ENCODE measurements around the gene MOG. TPM values are rescaled to one million over a fixed set of nuclear protein-coding genes. Genes with fewer than 3 reads are reported as not detected.

MOG gene
- polyA plus RNA-seq, 4 donors, result 0.06 TPM; not detected in 3

GRCh38 chr6:29673161-29673560 lies 16.3 kb downstream of the MOG start:
- no peak for DNase-seq (ENCODE audit: low read depth in 4 of 4, low spot score in 3 of 4)

- DNase-seq (ENCODE audit: low read depth in 4 of 4, low spot score in 3 of 4), result no peak
Observed at GRCh38 chr6:29674008-29674407, 17.1 kb downstream of the MOG start.

- DNase-seq (ENCODE audit: low read depth in 4 of 4, low spot score in 3 of 4), result no peak
Observed at GRCh38 chr6:29675561-29675960, 18.7 kb downstream of the MOG start.

GRCh38 chr6:29676981-29677601 lies 20.2 kb downstream of the MOG start:
- DNase-seq (ENCODE audit: low read depth in 4 of 4, low spot score in 3 of 4), result no peak

- DNase-seq (ENCODE audit: low read depth in 4 of 4, low spot score in 3 of 4), result no peak
Observed at GRCh38 chr6:29678114-29678513, 21.2 kb downstream of the MOG start.

GRCh38 chr6:29679962-29680361 lies 23.1 kb downstream of the MOG start:
- no peak for DNase-seq (ENCODE audit: low read depth in 4 of 4, low spot score in 3 of 4)

GRCh38 chr6:29680416-29680815 lies 23.5 kb downstream of the MOG start:
- DNase-seq (ENCODE audit: low read depth in 4 of 4, low spot score in 3 of 4), result no peak

GRCh38 chr6:29680904-29681303 lies 24.0 kb downstream of the MOG start, which contains the start of gene ZFP57:
Gene ZFP57 (minus strand): TSS chr6:29681152. CDS start chr6:29677003, 4,149 bp downstream.
- DNase-seq (ENCODE audit: low read depth in 4 of 4, low spot score in 3 of 4), result no peak

GRCh38 chr6:29681811-29682210 lies 24.9 kb downstream of the MOG start:
- no peak for DNase-seq (ENCODE audit: low read depth in 4 of 4, low spot score in 3 of 4)

GRCh38 chr6:29685718-29686326 lies 28.9 kb downstream of the MOG start:
- DNase-seq (ENCODE audit: low read depth in 4 of 4, low spot score in 3 of 4), result no peak

- no peak for DNase-seq (ENCODE audit: low read depth in 4 of 4, low spot score in 3 of 4)
Observed at GRCh38 chr6:29694637-29695036, 37.7 kb downstream of the MOG start.

GRCh38 chr6:29696147-29697125 lies 39.5 kb downstream of the MOG start:
- DNase-seq (ENCODE audit: low read depth in 4 of 4, low spot score in 3 of 4), result no peak

GRCh38 chr6:29702519-29703103 lies 45.7 kb downstream of the MOG start:
- no peak for DNase-seq (ENCODE audit: low read depth in 4 of 4, low spot score in 3 of 4)

GRCh38 chr6:29705389-29706231 lies 48.7 kb downstream of the MOG start:
- peak in 2 of 4 donors; percentile 18 to 20 for DNase-seq (ENCODE audit: low read depth in 4 of 4, low spot score in 3 of 4)

- DNase-seq (ENCODE audit: low read depth in 4 of 4, low spot score in 3 of 4), result no peak
Observed at GRCh38 chr6:29708432-29709179, 51.7 kb downstream of the MOG start.

- DNase-seq (ENCODE audit: low read depth in 4 of 4, low spot score in 3 of 4), result no peak
Observed at GRCh38 chr6:29709188-29709587, 52.3 kb downstream of the MOG start.

- DNase-seq (ENCODE audit: low read depth in 4 of 4, low spot score in 3 of 4), result no peak
Observed at GRCh38 chr6:29710281-29710941, 53.5 kb downstream of the MOG start.

- DNase-seq (ENCODE audit: low read depth in 4 of 4, low spot score in 3 of 4), result no peak
Observed at GRCh38 chr6:29720863-29721262, 64.0 kb downstream of the MOG start.

All from right renal pelvis (tissue), 4 donors.